Epithelial cell of prostate (primary cell): ENCODE measurements around the gene PPAT.
A peak's percentile ranks its signal among the peaks of the same experiment; 100 is the strongest.

ENCODE experiments used
- DNase-seq: peaks from one replicate; pipeline ENCODE4 v3.0.0-alpha.2; 2011; ENCODE audit warnings: low read depth, low spot score
- H3K27ac ChIP-seq: fragments of 450-650 bp; 2 replicates; pipeline ENCODE4 v1.5.1; 2017; ENCODE audit warnings: mild to moderate bottlenecking

PPAT gene

GRCh38 chr4:56438766-56439165 is 3.4 kb upstream of the PPAT start:
- no peak for DNase-seq
- no peak overlapping the region for H3K27ac ChIP-seq

DNA sequence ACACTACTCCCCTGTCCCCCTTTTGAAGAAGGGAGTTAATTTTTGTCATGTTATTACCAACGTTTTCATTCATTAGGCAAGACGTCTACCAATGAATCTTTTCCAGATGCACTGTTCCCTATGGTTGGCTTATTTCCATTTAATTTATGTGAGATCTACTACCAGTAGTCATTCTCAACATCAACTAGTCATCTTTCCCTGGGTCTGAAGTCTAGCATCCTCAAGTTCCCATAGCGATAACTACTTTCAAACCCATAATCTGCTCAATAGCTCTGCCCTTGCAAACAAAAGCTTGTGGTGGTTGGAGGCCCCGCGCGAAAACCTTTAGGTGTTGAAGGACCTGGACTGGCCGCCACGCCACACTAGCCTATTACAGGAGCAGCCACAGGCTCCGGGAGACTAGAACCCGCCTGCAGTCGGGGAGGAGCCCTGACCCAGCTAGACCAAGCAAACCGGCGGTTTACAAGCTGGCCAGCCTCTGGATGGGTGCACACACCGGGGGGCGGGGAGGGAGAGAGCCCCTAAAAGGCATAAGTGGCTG is 746 bp downstream of the PPAT start:
- no peak for DNase-seq
- peak overlapping the region; percentile 77 for H3K27ac ChIP-seq

DNA sequence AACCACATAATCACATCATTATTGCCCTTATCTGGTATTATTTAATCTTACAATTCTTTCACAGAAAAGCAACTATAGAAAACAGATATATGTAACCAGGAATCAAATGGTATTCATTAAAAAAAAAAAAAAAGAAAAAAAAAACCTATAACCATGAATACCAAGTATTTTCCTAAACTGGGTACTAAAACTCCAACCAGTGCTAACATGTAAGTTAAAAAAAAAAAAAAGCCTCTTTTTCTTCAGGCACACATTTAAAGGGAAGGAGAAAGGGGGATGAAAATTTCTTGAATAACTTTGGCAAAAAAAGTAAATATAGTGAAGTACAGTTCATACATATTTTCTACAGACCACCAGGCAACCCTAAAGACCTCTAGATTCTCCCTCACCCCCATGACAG is 2.1 kb downstream of the PPAT start:
- no peak for DNase-seq
- H3K27ac ChIP-seq, result no peak overlapping the region

DNA sequence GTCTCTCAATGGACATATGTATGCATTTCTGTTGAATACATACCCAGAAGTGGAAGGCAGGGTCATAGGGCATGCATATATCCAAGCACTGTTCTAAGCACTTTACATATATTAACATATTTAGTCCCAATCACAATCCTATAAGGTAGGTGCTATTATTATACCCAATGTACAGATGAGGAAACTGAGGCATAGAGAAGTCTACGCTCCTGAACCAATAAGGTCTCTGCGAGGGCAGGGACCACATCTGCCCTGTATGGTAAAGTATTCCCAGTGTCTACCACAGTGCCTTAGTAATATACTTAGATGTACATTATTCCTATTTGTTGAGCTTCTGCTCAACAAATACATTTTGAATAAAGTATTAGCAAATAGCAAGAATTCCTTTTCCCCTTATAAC is 5.2 kb downstream of the PPAT start:
- DNase-seq, result no peak
- no peak overlapping the region for H3K27ac ChIP-seq

DNA sequence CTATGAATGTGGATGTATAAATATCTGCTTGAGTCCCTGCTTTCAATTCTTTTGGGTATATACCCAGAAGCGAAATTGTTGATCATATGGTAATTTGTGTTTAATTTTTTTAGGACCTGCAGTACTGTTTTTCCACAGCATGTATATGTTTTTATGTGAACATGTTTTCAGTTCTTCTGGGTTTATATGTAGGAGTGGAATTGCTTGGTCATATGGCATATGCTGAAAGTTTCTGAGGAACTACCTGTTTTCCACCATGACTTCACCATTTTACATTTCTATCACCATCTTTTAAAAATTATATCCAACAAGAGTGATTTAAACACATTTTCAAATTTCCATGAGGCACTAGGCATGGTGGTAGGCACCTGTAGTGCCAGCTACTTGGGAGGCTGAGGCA is 8.2 kb downstream of the PPAT start:
- no peak for DNase-seq
- no peak overlapping the region for H3K27ac ChIP-seq

GRCh38 chr4:56426273-56426672 is 9.1 kb downstream of the PPAT start:
- no peak for DNase-seq
- no peak overlapping the region for H3K27ac ChIP-seq

DNA sequence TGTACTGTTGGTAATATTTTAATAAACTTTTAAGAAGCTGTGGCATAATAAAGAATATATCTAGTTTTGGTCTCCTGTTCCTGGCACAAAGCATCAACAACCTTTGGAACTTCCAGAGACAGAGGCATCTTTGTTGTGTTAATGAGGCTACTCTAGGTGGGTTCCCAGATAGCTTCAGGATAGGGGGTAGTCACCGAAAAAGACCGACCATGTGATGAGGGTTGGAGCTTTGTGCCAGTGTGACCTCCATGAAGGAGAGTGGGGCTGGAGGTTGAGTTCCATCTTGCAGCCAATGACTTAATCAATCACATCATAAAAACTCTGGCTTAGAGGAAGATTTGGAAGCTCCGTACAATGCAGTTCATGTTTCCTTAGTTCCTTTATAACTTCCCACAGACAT is 9.9 kb downstream of the PPAT start:
- DNase-seq, result no peak
- no peak overlapping the region for H3K27ac ChIP-seq

GRCh38 chr4:56424697-56425514 is 10.5 kb downstream of the PPAT start:
- H3K27ac ChIP-seq, result no peak overlapping the region
- no peak for DNase-seq

DNA sequence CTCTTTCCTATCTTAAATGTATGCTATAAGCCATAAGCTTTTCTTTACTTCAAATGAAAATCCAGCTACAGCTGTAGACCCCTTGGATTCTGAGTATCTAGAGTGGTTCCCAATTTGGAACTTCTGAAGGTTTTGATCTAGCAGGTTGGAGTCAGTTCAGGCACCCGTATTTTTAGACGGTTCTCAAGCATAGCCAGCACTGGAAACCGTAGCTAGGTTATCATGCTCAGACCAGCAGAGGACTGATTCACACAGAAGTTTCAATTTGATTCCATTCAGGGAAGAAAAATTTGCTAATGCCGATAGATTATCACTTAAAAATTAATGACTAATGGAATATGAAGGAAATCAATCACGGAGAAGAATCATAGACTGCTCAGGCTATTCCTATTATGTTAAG is 11.2 kb downstream of the PPAT start:
- no peak for DNase-seq
- no peak overlapping the region for H3K27ac ChIP-seq

DNA sequence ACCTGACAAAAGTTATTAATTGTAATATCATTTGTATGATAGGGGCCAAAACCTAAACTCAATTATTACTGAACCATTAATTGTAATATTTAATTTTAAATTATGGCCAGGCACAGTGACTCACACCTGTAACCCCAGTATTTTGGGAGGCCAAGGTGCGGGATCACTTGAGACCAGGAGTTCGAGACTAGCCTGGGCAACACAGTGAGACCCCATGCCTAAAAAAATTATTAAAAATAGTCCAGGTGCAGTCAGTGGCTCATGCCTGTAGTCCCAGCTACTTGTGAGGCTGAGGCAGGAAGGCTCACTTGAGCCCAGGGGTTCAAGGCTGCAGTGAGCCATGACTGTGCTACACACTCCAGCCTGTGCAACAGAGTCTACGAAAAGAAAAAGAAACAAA is 18.0 kb downstream of the PPAT start:
- no peak overlapping the region for H3K27ac ChIP-seq
- DNase-seq, result no peak

DNA sequence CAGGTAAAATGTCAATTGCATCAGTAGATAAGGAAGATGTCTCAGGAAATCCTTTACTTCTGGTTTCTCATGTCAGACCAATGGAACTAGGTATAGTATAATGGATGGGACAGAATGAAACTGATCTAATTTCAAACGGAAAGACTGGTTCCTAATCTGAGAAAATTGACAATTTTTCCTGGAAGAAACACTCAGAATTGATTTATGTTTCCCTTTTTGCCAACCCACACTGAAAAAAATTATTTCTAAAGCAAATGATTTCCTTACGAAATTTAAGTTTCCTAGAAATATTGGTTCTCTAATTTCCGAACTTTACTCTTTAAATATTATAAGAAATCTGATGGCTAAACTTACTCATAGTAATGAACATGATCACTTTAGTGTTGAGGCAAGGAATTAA is 19.1 kb downstream of the PPAT start:
- no peak overlapping the region for H3K27ac ChIP-seq
- DNase-seq, result no peak

DNA sequence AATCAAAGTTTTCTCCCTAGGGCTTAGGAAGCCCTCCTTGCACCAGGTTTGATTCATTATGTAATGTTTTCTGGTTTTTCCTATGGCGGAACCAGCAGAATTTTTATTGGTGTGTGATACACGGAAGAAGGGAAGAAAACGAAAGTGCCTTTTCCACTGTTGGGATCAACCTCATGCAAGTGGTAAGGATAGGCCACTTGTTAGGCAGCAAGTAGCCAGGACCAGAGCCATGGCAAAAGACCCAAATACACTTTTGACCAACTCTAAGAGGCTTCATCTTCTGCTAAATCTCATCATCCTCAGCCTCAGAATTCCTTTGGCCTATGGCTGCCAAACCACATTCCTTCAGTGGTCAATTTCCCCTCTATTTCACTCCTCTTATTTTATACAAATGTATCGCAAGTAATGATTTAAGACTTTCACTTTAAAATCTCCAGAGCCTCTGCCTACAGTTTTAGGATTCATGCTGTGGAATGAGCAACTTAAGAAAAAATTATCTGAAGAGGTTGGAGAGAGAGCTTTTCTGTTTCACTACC is 21.2 kb downstream of the PPAT start:
- no peak overlapping the region for H3K27ac ChIP-seq
- DNase-seq, result no peak

DNA sequence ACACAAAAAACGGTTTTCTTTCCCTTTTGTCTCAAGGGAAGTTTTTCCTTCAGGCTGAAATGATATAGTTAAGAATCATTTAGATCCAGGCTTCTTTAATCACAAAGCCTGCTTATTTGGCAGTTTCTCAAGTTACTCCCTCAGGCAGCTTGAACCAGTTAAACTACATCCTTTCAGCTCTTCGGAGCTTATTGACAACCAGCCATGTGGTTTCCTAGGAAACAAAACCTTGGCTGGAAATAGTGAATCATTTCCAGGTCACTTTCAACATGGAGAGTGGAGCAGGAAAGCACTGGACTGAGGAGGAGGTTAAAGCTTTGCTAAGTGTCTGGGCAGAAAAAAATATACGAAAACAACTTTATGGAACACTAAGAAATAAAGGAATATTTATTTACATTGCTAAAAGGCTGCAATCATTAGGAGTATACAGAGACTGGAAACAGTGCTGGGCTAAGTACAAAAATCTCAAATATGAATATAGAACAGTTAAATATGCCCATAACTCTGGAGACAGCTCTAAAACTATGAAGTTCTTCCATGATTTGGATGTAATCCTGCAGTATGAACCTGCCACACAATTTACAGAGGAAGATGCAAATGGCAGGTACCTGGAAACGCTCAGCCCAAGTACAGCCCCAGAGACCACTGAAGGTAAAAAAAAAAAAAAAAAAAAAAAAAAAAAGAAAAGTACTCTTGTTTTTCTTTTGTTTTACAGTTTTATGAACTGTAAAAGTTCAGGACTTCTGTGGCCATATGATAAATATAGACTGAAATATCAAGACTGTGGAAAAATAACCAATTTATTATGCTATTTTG is 25.0 kb downstream of the PPAT start:
- peak; percentile 87 for DNase-seq
- peak overlapping the region; percentile 46 for H3K27ac ChIP-seq

DNA sequence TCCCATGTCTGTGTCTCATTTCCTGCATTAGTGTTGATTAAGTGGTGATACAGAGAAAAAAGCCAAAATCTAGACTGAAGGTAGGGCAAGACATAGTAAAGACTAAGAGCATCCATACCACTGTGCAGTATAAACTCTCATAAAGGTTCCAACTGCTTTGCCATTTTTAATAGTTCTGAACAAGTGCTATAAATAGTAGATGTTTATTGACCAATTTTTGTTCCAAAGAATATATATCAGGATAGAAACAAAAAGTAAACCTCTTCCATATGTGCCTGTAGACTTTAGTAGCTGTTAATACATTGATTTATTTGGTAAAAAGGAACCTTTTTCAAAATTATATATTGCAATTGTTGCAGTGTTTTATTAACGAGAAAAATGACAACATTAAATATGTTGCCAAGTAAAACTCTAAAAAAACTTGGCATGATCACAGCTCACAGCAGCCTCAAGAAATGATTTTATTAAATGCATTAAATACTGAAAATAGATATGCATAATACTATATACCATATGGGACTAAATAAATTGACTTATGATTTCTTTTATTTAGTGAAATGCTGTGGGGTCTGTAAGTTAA is 25.8 kb downstream of the PPAT start:
- no peak for DNase-seq
- H3K27ac ChIP-seq, result peak overlapping the region; percentile 46

DNA sequence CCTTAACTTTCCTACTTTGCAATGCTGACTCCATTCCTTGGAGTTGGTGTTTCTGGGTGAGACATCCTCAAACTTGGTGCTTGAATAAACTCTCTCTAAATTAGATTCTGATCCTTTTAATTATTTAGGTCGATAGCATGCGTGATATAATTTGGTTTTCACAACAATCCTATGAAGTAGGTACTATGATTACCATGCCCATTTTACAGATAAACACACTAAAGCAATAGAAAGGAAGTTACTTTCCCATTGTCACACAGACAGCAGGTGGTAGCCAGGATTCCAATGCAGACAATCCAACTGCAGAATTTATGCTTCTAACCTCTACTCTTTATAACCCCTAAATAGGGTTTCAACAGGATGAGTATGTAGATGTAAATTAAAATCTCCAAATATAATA is 26.4 kb downstream of the PPAT start:
- no peak overlapping the region for H3K27ac ChIP-seq
- DNase-seq, result no peak

DNA sequence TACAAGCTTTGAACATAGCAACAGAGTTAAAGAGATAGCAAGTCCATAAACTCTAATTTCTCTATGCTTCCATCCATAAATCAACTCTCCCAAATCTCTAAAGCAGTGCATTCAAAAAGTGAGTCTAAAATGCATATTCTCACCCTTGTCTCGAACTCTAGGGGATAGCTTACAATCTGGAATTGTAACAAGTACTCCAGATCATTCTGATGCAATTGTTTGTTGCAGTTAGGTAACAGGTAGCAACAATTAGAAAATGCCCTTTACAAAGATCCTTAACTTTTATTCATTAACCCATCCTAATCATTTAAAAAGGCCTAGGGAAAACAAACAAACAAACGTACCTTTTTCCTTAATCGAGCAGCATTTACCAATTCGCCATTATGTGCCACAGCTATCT is 29.3 kb downstream of the PPAT start:
- H3K27ac ChIP-seq, result no peak overlapping the region

DNA sequence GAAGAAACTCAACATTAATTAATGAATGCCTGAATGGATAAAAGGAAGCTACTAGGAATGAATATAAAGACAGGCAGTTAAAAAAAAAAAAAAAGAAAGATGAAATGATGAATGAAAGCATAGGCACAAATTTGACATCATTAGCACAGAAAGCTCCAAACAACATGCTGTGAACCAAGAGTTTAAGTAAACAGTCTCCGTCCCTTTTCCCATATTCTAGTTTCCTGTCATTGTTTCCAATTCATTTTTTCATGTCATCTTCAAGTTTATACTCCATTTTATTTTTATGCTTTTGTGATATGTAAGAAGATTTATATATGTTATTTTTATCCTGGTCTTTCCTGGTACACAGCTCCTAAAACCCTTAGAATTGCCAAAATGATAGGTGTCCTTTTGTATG is 30.4 kb downstream of the PPAT start:
- no peak for DNase-seq
- no peak overlapping the region for H3K27ac ChIP-seq

More for the DNA sequence above, 29.3 kb downstream of the PPAT start:
- DNase-seq, result no peak

DNA sequence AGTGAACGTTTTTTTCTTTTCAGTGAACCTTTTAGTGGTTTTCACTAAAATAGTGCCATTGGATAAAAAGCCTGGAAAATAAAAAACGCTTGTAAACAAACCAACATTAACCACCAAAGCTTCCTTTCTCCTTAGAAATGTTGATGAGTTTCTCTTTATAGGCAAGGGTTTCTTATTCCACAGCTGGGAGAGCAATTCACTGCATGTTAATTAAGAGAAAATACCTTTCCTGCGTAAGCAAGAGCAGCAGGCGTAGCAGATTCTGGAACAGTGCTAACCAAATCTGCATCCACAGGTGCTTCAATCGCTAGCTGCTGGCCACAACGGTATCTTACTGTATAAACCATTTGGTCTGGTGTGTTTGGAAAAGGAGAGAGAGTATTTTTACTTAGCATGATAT is 34.9 kb downstream of the PPAT start:
- no peak for DNase-seq

GRCh38 chr4:56391270-56391669 is 44.1 kb downstream of the PPAT start:
- no peak overlapping the region for H3K27ac ChIP-seq
- DNase-seq, result no peak

More for the DNA sequence above, 34.9 kb downstream of the PPAT start:
- no peak overlapping the region for H3K27ac ChIP-seq

DNA sequence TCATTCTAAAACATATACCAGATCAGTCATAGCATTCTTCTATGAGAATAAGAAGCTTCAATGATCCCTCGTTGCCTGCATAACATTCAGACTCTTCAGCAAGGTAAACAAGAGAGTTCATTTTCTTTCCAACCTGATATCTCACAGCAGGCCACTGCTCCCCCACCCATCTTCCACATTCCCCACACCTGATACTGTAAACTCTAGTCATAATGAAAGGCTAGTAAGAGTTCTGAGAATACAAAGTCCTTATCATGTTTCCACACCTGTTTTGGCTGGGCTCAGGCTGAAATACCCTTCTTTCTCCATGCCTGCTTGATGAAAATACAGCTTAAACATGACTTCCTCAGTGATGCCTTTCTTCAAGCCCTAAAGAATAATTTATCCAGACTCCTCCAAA is 45.9 kb downstream of the PPAT start:
- H3K27ac ChIP-seq, result no peak overlapping the region
- no peak for DNase-seq

DNA sequence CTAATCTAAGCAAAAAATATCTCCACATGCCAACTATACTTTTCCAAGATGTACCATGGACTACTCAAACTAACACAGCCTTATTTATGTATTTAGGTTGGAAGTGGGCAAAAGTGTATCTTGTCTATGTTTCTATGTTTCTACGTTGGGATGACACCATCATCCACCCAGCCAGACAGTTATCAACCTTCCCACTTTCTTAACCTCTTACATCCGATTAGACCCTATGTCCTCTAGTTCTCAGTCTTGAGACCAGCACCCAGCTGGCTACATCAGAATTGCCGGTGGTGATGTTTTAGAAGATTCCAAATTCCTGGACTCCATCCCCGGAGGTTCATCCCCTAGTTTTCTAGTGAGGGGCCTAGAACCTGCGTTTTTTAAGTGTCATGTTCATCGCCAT is 47.1 kb downstream of the PPAT start:
- H3K27ac ChIP-seq, result peak overlapping the region; percentile 93
- no peak for DNase-seq
